Stimulated activated CD8-positive, alpha-beta memory T cell treated with anti-CD3 and anti-CD28 coated beads, Interleukin-15, amount 100 ng/mL, for 48 hours (primary cell): ENCODE results near the gene EBI3.
"Not testable (repeated sequence)": the region's sequence is repeated elsewhere in the genome, so short reads cannot be mapped to it uniquely, and the experiment has no call there.

Experiments used
- DNase-seq, 2 donors: peaks; one replicate each; pipeline ENCODE4 v3.0.0-alpha.2; 2020; ENCODE audit warnings: low read depth in 2 of 2

The EBI3 gene

GRCh38 chr19:4278010-4278409 is 48.7 kb downstream of the EBI3 start:
- no peak for DNase-seq

DNA sequence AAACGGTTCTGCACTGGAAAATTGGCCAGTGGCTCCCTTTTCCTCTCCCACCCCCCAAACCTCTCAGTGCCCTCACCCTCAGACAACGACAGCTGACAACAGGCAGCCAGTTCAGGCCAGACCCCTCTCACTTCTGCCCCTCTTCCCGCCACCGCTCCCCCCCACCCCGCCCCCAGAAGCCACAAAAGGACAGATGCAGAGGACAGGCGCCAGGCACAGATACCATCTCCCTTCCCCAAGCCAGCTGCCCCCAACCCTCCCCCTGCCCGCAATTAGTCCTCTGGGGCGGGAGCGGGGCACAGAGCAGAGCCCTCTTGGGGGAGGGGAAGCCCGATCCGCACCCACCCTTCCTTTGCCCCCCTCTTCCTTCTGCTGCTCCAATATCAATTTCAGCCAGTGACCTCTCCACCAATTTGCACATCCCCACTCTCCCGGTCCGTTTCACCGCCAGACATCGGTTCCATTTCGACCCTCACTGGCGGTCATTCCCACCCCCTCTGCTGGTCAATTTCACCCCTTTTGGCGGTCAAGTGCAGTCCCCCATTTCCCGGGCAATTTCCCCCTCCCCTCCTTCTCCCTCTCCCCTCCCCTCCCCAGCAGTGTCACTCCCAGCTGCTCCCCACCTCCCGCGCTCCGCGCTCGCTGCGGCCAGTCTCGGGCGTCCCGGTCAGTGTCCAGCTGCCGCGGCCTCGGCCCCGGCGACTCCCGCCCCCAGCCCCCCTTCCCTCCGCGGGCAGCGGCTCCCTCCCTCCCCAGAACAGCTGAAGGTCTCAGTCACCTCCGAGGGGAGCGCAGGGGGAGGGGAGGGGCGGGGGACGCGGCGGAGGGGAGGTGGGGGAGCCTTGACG is 49.3 kb downstream of the EBI3 start, which contains the start of gene SHD:
SHD (plus strand) TSS at position 848 of the 848 bp plus-strand sequence. CDS start 798 bp downstream, outside the sequence.
- no peak for DNase-seq

- DNase-seq = no peak
Measured at GRCh38 chr19:4279267-4279529, 49.9 kb downstream of the EBI3 start.

DNA sequence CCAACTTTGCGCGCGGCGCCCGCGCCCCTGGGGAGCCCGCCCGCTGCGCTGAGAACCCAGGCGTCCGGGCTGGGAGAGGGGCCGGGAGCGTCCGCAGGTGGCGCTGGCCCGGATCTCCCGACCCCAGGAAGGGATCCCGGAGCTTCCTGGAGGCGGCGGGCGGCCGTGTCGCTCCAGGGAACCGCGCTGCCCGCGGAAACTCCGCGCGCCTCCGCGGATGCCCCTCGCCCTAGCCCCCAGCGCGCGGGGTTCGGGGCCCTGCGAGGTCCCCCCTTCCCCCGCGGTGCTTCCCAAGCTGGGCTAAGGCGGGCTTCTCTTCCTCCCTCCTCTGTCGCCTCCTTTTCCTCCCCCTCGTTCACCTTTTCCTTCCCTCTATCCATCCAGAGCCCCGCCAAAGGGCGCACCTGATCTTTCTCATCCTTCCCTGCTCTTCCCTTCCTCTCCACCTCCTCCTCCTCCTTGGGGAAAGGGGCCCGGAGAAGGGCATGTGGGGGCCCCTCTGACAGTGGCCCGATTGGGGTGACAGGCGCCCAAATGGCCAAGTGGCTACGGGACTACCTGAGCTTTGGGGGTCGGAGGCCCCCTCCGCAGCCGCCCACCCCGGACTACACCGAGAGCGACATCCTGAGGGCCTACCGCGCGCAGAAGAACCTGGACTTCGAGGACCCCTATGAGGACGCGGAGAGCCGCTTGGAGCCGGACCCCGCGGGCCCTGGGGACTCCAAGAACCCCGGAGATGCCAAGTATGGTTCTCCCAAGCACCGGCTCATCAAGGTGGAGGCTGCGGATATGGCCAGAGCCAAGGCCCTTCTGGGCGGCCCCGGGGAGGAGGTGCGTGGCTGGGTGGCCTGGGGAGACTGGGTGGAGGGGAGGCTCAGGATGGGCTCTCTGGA is 50.5 kb downstream of the EBI3 start:
- DNase-seq = no peak

DNA sequence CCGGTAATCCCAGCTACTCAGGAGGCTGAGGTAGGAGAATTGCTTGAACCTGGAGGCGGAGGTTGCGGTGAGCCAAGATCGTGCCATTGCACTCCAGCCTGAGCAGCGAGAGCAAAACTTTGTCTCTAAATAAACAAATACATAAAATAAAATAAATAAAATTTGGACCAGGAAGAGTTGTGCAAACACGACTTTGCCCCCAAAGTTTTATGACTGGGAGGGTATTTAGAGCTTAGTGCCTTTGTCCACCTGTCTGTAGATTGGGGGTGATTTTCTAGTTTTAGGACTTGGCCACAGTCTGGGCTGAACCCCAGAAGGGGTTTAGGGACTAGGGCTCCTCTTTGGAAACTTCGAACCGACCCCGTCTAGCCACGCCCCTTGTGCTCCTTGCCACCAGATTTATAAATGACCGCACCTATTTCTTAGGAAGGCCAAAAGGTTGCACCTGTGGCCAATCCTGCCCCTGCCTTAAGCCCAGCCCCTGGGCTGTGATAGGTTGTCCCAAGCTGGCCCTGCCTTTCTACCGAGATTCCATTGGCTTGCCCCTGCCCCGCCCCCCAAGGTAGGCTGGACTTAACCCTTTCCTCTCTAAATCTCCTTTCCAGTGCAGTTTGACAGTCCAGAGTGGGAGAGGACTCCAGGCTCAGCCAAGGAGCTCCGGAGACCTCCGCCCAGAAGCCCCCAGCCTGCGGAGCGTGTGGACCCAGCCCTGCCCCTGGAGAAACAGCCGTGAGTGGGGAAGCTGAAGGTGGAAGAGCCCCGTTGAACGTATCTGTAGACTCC is 55.0 kb downstream of the EBI3 start:
- no peak for DNase-seq

DNA sequence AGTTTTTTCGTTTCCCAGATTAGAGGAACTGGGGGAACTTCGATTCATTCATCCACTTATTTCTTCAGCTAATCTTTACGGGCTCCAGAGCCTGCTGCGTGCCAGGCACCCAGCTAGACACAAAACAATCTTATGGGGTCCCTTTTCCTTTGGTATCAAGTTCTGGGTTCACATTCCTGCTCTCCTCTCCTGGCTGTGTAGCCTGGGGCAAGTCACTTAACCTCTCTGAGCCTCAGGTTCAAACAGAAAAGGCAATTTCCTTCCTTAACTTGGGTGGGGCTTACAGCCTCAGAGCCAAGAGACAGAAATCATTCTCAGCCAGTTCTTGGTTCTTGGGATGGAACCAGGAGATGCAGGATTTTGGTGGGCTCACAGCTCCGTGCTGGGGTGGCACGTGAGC is 55.7 kb downstream of the EBI3 start:
- no peak for DNase-seq

- not testable (repeated sequence) for DNase-seq
Measured at GRCh38 chr19:4286141-4286540, 56.8 kb downstream of the EBI3 start.
